HepG2 (cell line): ENCODE results near the gene SLC2A10. TPM values are rescaled to one million over a fixed set of nuclear protein-coding genes. Genes with fewer than 3 reads are reported as not detected.

Experiments used
- AGO2 ChIP-seq: fragments of 200-400 bp; formaldehyde crosslinking; optimal IDR thresholded peaks from 2 replicates; pipeline ENCODE3; 2017; ENCODE audit warnings: mild to moderate bottlenecking, low read depth, low read length, moderate library complexity
- ASH2L ChIP-seq: fragments of 300-600, 200-600 bp; sonication (generic); IDR thresholded peaks from 2 replicates; pipeline ENCODE4 v1.7.0; 2017; ENCODE audit warnings: low read depth, mild to moderate bottlenecking, moderate library complexity, mixed read lengths, low read length; ENCODE audit not compliant: insufficient read length
- CBX5 ChIP-seq: sonication (generic); formaldehyde crosslinking; IDR thresholded peaks from 2 replicates; pipeline ENCODE4 v1.4.0; 2020; ENCODE audit warnings: missing genetic modification reagents, borderline replicate concordance
- HES4 ChIP-seq: sonication (generic); formaldehyde crosslinking; IDR thresholded peaks from 2 replicates; pipeline ENCODE4 v1.9.0; 2021; ENCODE audit warnings: mild to moderate bottlenecking, missing genetic modification reagents, borderline replicate concordance
- JUN ChIP-seq: sonication (generic); formaldehyde crosslinking; IDR thresholded peaks from 2 replicates; pipeline ENCODE4 v1.4.0; 2020; ENCODE audit warnings: mild to moderate bottlenecking, missing genetic modification reagents
- NFE2 ChIP-seq: sonication (generic); formaldehyde crosslinking; IDR thresholded peaks from 2 replicates; pipeline ENCODE4 v1.4.0; 2020; ENCODE audit warnings: missing genetic modification reagents
- NFYB ChIP-seq: sonication (generic); formaldehyde crosslinking; IDR thresholded peaks from 2 replicates; pipeline ENCODE4 v1.4.0; 2020; ENCODE audit warnings: missing genetic modification reagents
- SCMH1 ChIP-seq: sonication (generic); formaldehyde crosslinking; IDR thresholded peaks from 2 replicates; pipeline ENCODE4 v1.9.0; 2021; ENCODE audit warnings: missing genetic modification reagents, mild to moderate bottlenecking, borderline replicate concordance
- ZNF20 ChIP-seq: sonication (generic); formaldehyde crosslinking; IDR thresholded peaks from 2 replicates; pipeline ENCODE4 v1.4.0; 2020; ENCODE audit warnings: mild to moderate bottlenecking, moderate library complexity, missing genetic modification reagents
- ZNF335 ChIP-seq: sonication (generic); formaldehyde crosslinking; IDR thresholded peaks from 2 replicates; pipeline ENCODE4 v1.4.0; 2020; ENCODE audit warnings: missing genetic modification reagents
- ZNF644 ChIP-seq: IDR thresholded peaks from 2 replicates; pipeline ENCODE4 v1.6.1; 2016; ENCODE audit warnings: low read depth
- ZNF660 ChIP-seq: sonication (generic); formaldehyde crosslinking; IDR thresholded peaks from 2 replicates; pipeline ENCODE4 v1.5.1; 2020; ENCODE audit warnings: mild to moderate bottlenecking, low read depth, missing genetic modification reagents, borderline replicate concordance
- ZNF776 ChIP-seq: sonication (generic); formaldehyde crosslinking; IDR thresholded peaks from 2 replicates; pipeline ENCODE4 v1.4.0; 2020; ENCODE audit warnings: mild to moderate bottlenecking, missing genetic modification reagents
- polyA plus RNA-seq, 8 experiments: library from polyadenylated mRNA; depleted of rRNA in 3 of 8; stranded (reverse) in 7 of 8; unstranded in 1 of 8; fragments of >200 nt; fragmentation: Illumina TruSeq in 4 of 8; extraction: Trizol in 4 of 8; gene quantifications; 2 replicates each; pipeline versions ENCODE4 v1.2.1 to v1.2.3, GENCODE V29; 2011 to 2016; ENCODE audit warnings: low read depth in 4 of 8, missing spikeins in 1 of 8, mixed read lengths in 1 of 8; ENCODE audit not compliant: insufficient read depth in 1 of 8
- total RNA-seq, 5 experiments: library from RNA; depleted of rRNA; stranded (reverse); fragments of >200 nt; fragmentation: Illumina TruSeq; extraction: Trizol; gene quantifications; 2 replicates each; pipeline ENCODE4 v1.2.3, GENCODE V29; 2016; ENCODE audit warnings: low read depth in 1 of 5
- TF ChIP-seq, protein P1 (sequence below): sonication (generic); formaldehyde crosslinking; IDR thresholded peaks from 2 replicates; pipeline ENCODE4 v1.8.0; 2022; ENCODE audit warnings: mild to moderate bottlenecking, missing genetic modification reagents, moderate library complexity
- TF ChIP-seq, protein P2 (sequence below): sonication (generic); IDR thresholded peaks from 2 replicates; pipeline ENCODE4 v1.6.1; 2016; ENCODE audit warnings: low read depth, borderline replicate concordance
- TF ChIP-seq, protein P3 (sequence below): sonication (generic); formaldehyde crosslinking; IDR thresholded peaks from 2 replicates; pipeline ENCODE4 v1.8.0; 2022; ENCODE audit warnings: missing genetic modification reagents, mild to moderate bottlenecking, borderline replicate concordance
- TF ChIP-seq, protein P4 (sequence below): sonication (generic); formaldehyde crosslinking; IDR thresholded peaks from 2 replicates; pipeline ENCODE4 v1.4.0; 2020; ENCODE audit warnings: missing genetic modification reagents, mild to moderate bottlenecking, borderline replicate concordance
- TF ChIP-seq, protein P5 (sequence below): sonication (generic); formaldehyde crosslinking; conservative IDR thresholded peaks from 2 replicates; pipeline ENCODE4 v1.8.1; 2023; ENCODE audit warnings: missing genetic modification reagents
- TF ChIP-seq, protein P6 (sequence below): conservative IDR thresholded peaks from 2 replicates; pipeline ENCODE4 v1.6.1; 2018; ENCODE audit warnings: missing genetic modification reagents

Gene SLC2A10
- total and polyA plus RNA-seq, 2 of the 13 experiments (the other 11 are each of a cell fraction or from before 2014, with no cell fraction given) = 16.0 to 18.4 TPM

DNA sequence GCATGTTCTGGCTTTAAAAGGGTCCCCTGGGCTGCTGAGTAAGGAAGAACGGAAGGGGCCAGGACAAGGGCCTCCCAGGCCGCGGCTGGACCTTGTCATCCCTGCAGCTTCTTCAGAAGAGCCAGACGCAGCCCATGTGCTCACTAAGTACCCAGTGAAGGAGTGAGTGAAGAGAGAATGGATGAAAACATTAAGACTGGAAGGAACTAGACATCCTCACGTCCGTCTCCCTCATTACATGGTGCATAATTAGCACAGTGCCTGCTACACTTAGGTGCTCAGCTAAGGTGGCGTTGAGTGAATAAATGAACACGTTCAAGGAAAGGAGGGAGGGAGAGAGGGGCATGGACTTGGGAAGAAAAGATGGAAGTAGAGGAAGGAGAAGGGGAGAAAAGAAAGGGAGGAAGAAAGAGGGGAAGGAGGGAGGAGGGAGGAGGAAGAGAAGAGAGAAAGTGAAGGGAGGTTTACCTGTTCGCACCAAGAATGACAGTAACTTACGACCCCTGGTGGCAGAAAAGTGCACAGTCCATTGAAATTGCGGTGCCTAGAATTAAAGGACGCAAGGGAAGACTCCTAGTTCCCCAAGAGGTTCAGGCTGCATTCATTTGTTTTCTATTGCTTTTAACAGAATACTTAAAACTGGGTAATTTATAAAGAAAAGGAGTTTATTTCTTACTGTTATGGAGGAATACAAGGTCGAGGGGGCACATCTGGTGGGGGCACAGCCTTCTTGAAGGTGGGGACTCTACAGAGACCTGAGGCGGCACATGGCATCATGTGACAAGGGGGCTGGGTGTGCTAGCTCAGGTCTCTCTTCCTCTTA, 28.2 kb upstream of the SLC2A10 start (continued):
- TF ChIP-seq, protein P1, sequence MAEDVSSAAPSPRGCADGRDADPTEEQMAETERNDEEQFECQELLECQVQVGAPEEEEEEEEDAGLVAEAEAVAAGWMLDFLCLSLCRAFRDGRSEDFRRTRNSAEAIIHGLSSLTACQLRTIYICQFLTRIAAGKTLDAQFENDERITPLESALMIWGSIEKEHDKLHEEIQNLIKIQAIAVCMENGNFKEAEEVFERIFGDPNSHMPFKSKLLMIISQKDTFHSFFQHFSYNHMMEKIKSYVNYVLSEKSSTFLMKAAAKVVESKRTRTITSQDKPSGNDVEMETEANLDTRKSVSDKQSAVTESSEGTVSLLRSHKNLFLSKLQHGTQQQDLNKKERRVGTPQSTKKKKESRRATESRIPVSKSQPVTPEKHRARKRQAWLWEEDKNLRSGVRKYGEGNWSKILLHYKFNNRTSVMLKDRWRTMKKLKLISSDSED (CRISPR knock-in tag) = no peak
- TF ChIP-seq ASH2L (peak; percentile 62), ZNF660 (CRISPR knock-in tag) (no peak), ZNF776 (peak; percentile 36; the same call in 1 of the 2 replicates), ZNF335 (CRISPR knock-in tag) (0 out of 2 replicates have a peak, but pooled peaks have one; percentile 54), NFYB (no peak), ZNF644 (CRISPR knock-in tag) (no peak), SCMH1 (CRISPR knock-in tag) (no peak), JUN (CRISPR knock-in tag) (0 out of 2 replicates have a peak, but pooled peaks have one; percentile 9), NFE2 (CRISPR knock-in tag) (no peak), AGO2 (no peak), CBX5 (CRISPR knock-in tag) (peak; percentile 12; the same call in 1 of the 2 replicates), ZNF20 (CRISPR knock-in tag) (no peak), HES4 (no peak)
- TF ChIP-seq, protein P2, sequence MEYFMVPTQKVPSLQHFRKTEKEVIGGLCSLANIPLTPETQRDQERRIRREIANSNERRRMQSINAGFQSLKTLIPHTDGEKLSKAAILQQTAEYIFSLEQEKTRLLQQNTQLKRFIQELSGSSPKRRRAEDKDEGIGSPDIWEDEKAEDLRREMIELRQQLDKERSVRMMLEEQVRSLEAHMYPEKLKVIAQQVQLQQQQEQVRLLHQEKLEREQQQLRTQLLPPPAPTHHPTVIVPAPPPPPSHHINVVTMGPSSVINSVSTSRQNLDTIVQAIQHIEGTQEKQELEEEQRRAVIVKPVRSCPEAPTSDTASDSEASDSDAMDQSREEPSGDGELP = no peak
- TF ChIP-seq, protein P3, sequence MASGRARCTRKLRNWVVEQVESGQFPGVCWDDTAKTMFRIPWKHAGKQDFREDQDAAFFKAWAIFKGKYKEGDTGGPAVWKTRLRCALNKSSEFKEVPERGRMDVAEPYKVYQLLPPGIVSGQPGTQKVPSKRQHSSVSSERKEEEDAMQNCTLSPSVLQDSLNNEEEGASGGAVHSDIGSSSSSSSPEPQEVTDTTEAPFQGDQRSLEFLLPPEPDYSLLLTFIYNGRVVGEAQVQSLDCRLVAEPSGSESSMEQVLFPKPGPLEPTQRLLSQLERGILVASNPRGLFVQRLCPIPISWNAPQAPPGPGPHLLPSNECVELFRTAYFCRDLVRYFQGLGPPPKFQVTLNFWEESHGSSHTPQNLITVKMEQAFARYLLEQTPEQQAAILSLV (CRISPR knock-in tag) = no peak
- TF ChIP-seq, protein P4, sequence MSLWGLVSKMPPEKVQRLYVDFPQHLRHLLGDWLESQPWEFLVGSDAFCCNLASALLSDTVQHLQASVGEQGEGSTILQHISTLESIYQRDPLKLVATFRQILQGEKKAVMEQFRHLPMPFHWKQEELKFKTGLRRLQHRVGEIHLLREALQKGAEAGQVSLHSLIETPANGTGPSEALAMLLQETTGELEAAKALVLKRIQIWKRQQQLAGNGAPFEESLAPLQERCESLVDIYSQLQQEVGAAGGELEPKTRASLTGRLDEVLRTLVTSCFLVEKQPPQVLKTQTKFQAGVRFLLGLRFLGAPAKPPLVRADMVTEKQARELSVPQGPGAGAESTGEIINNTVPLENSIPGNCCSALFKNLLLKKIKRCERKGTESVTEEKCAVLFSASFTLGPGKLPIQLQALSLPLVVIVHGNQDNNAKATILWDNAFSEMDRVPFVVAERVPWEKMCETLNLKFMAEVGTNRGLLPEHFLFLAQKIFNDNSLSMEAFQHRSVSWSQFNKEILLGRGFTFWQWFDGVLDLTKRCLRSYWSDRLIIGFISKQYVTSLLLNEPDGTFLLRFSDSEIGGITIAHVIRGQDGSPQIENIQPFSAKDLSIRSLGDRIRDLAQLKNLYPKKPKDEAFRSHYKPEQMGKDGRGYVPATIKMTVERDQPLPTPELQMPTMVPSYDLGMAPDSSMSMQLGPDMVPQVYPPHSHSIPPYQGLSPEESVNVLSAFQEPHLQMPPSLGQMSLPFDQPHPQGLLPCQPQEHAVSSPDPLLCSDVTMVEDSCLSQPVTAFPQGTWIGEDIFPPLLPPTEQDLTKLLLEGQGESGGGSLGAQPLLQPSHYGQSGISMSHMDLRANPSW (CRISPR knock-in tag) = 0 out of 2 replicates have a peak, but pooled peaks have one; percentile 41
- TF ChIP-seq, protein P5, sequence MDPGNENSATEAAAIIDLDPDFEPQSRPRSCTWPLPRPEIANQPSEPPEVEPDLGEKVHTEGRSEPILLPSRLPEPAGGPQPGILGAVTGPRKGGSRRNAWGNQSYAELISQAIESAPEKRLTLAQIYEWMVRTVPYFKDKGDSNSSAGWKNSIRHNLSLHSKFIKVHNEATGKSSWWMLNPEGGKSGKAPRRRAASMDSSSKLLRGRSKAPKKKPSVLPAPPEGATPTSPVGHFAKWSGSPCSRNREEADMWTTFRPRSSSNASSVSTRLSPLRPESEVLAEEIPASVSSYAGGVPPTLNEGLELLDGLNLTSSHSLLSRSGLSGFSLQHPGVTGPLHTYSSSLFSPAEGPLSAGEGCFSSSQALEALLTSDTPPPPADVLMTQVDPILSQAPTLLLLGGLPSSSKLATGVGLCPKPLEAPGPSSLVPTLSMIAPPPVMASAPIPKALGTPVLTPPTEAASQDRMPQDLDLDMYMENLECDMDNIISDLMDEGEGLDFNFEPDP (CRISPR knock-in tag) = no peak
- TF ChIP-seq, protein P6, sequence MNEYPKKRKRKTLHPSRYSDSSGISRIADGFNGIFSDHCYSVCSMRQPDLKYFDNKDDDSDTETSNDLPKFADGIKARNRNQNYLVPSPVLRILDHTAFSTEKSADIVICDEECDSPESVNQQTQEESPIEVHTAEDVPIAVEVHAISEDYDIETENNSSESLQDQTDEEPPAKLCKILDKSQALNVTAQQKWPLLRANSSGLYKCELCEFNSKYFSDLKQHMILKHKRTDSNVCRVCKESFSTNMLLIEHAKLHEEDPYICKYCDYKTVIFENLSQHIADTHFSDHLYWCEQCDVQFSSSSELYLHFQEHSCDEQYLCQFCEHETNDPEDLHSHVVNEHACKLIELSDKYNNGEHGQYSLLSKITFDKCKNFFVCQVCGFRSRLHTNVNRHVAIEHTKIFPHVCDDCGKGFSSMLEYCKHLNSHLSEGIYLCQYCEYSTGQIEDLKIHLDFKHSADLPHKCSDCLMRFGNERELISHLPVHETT (CRISPR knock-in tag) = no peak
